Gastroesophageal sphincter (tissue), 4 donors: Measurements from ENCODE around the gene N4BP2. TPM values are rescaled to one million over a fixed set of nuclear protein-coding genes. Genes with fewer than 3 reads are reported as not detected.

Experiments
- ATAC-seq: fragments of 150-250 bp; one replicate; pipeline ENCODE4 v1.9.1; 2016; ENCODE audit warnings: mild to moderate bottlenecking, moderate library complexity
- H3K27ac ChIP-seq, 4 donors: fragments of 200-600 bp; sonication (generic) in 3 of 4; 1 replicate in 3 of 4; 2 replicates in 1 of 4; pipeline ENCODE4 v1.5.1; 2016 to 2019
- H3K27me3 ChIP-seq: fragments of 200-600 bp; sonication (generic); one replicate; pipeline ENCODE4 v1.5.1; 2019
- H3K36me3 ChIP-seq, 2 donors: fragments of 200-600 bp; sonication (generic); one replicate each; pipeline ENCODE4 v1.5.1; 2019; ENCODE audit warnings: control low read depth in 1 of 2
- H3K4me1 ChIP-seq, 3 donors: fragments of 200-600 bp; sonication (generic); 1 replicate in 2 of 3; 2 replicates in 1 of 3; pipeline ENCODE4 v1.5.1; 2016 to 2019; ENCODE audit warnings: control low read depth in 2 of 3
- H3K4me3 ChIP-seq, 2 donors: fragments of 200-600 bp; sonication (generic); one replicate each; pipeline ENCODE4 v1.5.1; 2019; ENCODE audit warnings: mild to moderate bottlenecking in 1 of 2, moderate library complexity in 1 of 2
- H3K9me3 ChIP-seq, 3 donors: fragments of 200-600 bp; sonication (generic); one replicate each; pipeline ENCODE4 v1.5.1; 2017 to 2019; ENCODE audit warnings: control low read depth in 2 of 3
- EP300 ChIP-seq: sonication (generic); formaldehyde crosslinking; IDR thresholded peaks from one replicate; pipeline ENCODE4 v1.6.1; 2017; ENCODE audit warnings: antibody characterized with exemption, mild to moderate bottlenecking
- POLR2A ChIP-seq, 2 donors: fragments of 450-650 bp; IDR thresholded peaks; one replicate each; pipeline ENCODE4 v1.6.1; 2017; ENCODE audit warnings: antibody characterized with exemption in 2 of 2, mild to moderate bottlenecking in 2 of 2, moderate library complexity in 1 of 2
- POLR2AphosphoS5 ChIP-seq: sonication (generic); formaldehyde crosslinking; IDR thresholded peaks from one replicate; pipeline ENCODE4 v1.6.1; 2017; ENCODE audit warnings: antibody characterized with exemption
- WGBS, 2 donors: methylation state at CpG; one replicate each; pipeline ENCODE4 v1.1.5; 2018; ENCODE audit warnings: low coverage in 1 of 2; 5-methylcytosine and 5-hydroxymethylcytosine counted together
- total RNA-seq, 4 donors: library from RNA; depleted of rRNA; stranded (reverse); fragments of >200 nt; gene quantifications; one replicate each; pipeline ENCODE4 v1.1.0, GENCODE V29; 2016
- TF ChIP-seq, protein P1 (sequence below), 4 experiments: fragments of 200-600 bp in 2 of 4; fragments of 450-650 bp in 2 of 4; sonication (generic) in 1 of 4; IDR thresholded peaks; one replicate each; pipeline ENCODE4 v1.5.1; 2017 to 2019; ENCODE audit warnings: antibody characterized with exemption in 4 of 4, mild to moderate bottlenecking in 2 of 4, moderate library complexity in 2 of 4

The N4BP2 gene
- total RNA-seq, 4 donors from 2014 or later: 5.3 to 14.5 (median 7.3) TPM

DNA sequence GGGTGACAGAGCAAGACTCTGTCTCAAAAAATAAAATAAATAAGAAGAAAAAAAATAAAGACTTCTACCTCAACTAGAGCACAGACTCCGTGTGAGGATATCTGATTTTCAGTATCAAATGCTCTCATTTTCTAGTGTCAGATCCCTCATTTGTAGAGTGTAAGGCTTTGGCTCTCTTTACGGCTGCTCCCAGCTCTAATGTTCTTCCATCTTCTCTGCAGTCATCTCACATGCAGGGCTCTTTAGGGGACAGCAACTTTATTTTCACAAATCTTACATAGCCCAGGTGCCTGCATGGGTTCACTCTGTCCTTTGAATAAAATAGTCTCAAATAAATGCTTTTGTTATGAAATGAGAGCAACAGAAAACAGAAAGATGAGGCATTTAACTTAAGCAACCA, 120.9 kb downstream of the N4BP2 start:
- H3K9me3 ChIP-seq: no peaks in the 10 kb centered on the region
- H3K27ac ChIP-seq: no peak overlapping the region
- WGBS, 2 donors: 49 to 69% methylated on average over 2 of the region's 2 CpGs
- peaks cover 25% of the 10 kb centered on the region for H3K27me3 ChIP-seq
- TF ChIP-seq POLR2A (IDR thresholded peaks at IDR 0.05): no peak
- TF ChIP-seq EP300: no peak
- TF ChIP-seq, protein P1, sequence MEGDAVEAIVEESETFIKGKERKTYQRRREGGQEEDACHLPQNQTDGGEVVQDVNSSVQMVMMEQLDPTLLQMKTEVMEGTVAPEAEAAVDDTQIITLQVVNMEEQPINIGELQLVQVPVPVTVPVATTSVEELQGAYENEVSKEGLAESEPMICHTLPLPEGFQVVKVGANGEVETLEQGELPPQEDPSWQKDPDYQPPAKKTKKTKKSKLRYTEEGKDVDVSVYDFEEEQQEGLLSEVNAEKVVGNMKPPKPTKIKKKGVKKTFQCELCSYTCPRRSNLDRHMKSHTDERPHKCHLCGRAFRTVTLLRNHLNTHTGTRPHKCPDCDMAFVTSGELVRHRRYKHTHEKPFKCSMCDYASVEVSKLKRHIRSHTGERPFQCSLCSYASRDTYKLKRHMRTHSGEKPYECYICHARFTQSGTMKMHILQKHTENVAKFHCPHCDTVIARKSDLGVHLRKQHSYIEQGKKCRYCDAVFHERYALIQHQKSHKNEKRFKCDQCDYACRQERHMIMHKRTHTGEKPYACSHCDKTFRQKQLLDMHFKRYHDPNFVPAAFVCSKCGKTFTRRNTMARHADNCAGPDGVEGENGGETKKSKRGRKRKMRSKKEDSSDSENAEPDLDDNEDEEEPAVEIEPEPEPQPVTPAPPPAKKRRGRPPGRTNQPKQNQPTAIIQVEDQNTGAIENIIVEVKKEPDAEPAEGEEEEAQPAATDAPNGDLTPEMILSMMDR (IDR thresholded peaks at IDR 0.05): no peak
- TF ChIP-seq POLR2AphosphoS5: no peak
- H3K4me3 ChIP-seq: no peak overlapping the region
- H3K36me3 ChIP-seq: no peaks in the 10 kb centered on the region
- no peak for ATAC-seq
- H3K4me1 ChIP-seq: no peaks in the 10 kb centered on the region

DNA sequence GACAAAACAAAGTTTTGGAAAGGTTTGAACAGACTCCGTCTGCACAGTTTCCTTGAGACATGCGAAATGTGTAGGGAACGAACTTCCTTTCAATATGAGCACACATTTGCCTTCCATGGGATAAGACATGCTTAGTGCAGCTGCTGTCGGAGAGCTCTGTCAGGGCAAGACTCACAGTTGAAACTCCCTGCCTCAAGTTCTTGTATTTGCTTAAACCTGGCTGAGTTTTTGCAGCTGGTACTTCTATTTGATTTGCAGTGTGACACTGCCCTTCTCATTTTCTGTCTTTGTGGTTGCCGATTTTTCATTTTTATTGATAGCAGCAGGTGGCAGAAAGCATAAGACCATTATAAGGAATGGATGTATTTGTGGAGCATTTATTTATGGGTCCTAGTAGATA, 122.0 kb downstream of the N4BP2 start:
- no peak overlapping the region for H3K4me3 ChIP-seq
- no peaks in the 10 kb centered on the region for H3K4me1 ChIP-seq
- WGBS, 2 donors: 30 to 45% methylated on average over 4 to 5 of the region's 5 CpGs
- H3K27ac ChIP-seq: no peak overlapping the region
- no peaks in the 10 kb centered on the region for H3K36me3 ChIP-seq
- peaks cover 25% of the 10 kb centered on the region for H3K27me3 ChIP-seq
- H3K9me3 ChIP-seq: no peaks in the 10 kb centered on the region
- no peak for ATAC-seq
- no peak for TF ChIP-seq EP300
- TF ChIP-seq, protein P1 (IDR thresholded peaks at IDR 0.05): no peak
- no peak for TF ChIP-seq POLR2A (IDR thresholded peaks at IDR 0.05)
- TF ChIP-seq POLR2AphosphoS5: no peak

DNA sequence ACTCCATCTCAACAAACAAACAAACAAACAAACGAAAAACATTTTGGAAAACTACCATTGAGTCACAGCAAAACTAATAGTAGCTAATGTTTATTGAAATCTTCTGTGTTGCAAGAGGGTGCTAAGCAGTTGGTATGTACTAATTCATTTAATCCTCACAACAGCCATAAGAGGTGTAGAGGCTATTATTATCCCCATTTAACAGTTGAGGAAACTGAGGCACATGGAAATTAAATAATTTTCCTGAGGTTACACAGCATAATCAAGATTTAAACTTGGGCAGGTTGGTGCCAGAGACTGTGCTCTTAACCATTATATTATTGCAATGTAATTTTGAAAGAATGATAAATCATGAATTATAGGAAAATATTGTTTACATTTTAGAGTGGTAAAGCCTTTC, 122.7 kb downstream of the N4BP2 start:
- WGBS, 2 donors: 33 to 92% methylated on average over 1 of the region's 1 CpG
- Histone ChIP-seq H3K27me3 (peaks cover 21% of the 10 kb centered on the region), H3K27ac (no peak overlapping the region), H3K36me3 (no peaks in the 10 kb centered on the region), H3K4me3 (no peak overlapping the region), H3K4me1 (no peaks in the 10 kb centered on the region), H3K9me3 (no peaks in the 10 kb centered on the region)
- ATAC-seq: no peak
- TF ChIP-seq, protein P1 (IDR thresholded peaks at IDR 0.05): no peak

DNA sequence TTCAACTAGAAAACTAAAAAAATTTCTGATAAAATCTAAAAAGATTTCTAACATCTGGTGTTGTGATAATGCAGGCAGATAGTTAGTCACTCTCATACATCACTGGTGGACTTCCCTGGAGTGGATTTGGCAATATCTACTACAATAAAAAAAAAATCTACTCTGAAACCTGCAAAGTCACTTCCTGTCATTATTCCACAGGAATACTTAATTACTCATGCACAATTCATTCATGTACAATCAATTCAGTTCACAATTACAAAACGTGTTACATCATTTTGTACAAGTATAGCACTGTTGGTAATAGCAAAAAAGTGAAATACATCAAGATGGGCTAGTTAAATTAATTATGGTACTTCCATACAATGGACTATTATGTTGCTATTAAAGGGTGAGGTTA, 123.7 kb downstream of the N4BP2 start:
- H3K4me3 ChIP-seq: no peak overlapping the region
- peak overlapping the region in 1 of 4 donors; percentile 10 for H3K27ac ChIP-seq
- H3K27me3 ChIP-seq: peaks cover 17% of the 10 kb centered on the region
- TF ChIP-seq, protein P1 (IDR thresholded peaks at IDR 0.05): no peak
- no peak for TF ChIP-seq EP300
- no peak for TF ChIP-seq POLR2AphosphoS5
- TF ChIP-seq POLR2A (IDR thresholded peaks at IDR 0.05): no peak
- H3K9me3 ChIP-seq: no peaks in the 10 kb centered on the region
- ATAC-seq: peak; percentile 41
- WGBS, 2 donors: 9 to 54% methylated on average over 1 of the region's 1 CpG
- H3K4me1 ChIP-seq: no peaks in the 10 kb centered on the region
- H3K36me3 ChIP-seq: no peaks in the 10 kb centered on the region

DNA sequence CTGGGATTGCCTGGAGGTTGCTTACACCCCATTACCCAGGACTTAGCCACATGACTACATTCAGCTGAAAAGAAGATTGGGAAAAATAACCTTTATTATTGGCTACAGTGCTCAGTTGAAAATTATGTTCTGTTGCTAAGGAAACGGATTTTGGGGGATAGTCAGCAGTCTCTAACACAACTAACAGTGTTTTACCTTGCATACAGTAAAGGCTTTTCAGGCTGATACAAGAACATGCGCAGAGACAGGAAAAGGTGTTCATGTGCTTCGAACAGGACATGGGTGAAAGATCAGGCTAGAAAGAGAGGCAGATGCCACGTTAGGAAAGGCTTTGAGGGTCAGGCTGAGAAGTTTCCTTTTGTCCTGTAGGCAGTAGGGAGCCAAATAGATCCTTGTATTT, 125.4 kb downstream of the N4BP2 start:
- ATAC-seq: no peak
- Histone ChIP-seq H3K36me3 (no peaks in the 10 kb centered on the region), H3K4me3 (no peak overlapping the region), H3K27ac (no peak overlapping the region), H3K27me3 (peaks cover 11% of the 10 kb centered on the region), H3K9me3 (no peaks in the 10 kb centered on the region), H3K4me1 (no peaks in the 10 kb centered on the region)
- 77 to 81% methylated on average over 3 to 4 of the region's 4 CpGs for WGBS, 2 donors
- TF ChIP-seq, protein P1 (IDR thresholded peaks at IDR 0.05): no peak
- TF ChIP-seq POLR2AphosphoS5 (no peak), EP300 (no peak), POLR2A (IDR thresholded peaks at IDR 0.05) (no peak)
